Neural cell (in vitro differentiated cells): Measurements from ENCODE around the gene LDLRAD2. TPM values are rescaled to one million over a fixed set of nuclear protein-coding genes. Genes with fewer than 3 reads are reported as not detected.

Source experiments
- H2AFZ ChIP-seq: fragments of 200-600, 300-800 bp; sonication (generic), shearing (Covaris generic); 2 replicates; pipeline ENCODE4 v1.6.0; 2014; ENCODE audit warnings: low read depth, mild to moderate bottlenecking, antibody characterized with exemption, low read length, moderate library complexity
- H3F3A ChIP-seq: fragments of 200-600 bp; shearing (Covaris generic); 2 replicates; pipeline ENCODE4 v1.6.1; 2016; ENCODE audit warnings: mild to moderate bottlenecking, moderate library complexity, mixed read lengths, antibody characterized with exemption, low read length; ENCODE audit not compliant: insufficient read depth, poor library complexity, severe bottlenecking
- H3K27ac ChIP-seq: fragments of 200-600, 300-800 bp; sonication (generic), shearing (Covaris generic); 2 replicates; pipeline ENCODE4 v1.5.1; 2014; ENCODE audit warnings: mild to moderate bottlenecking, low read length, moderate library complexity
- H3K27me3 ChIP-seq: fragments of 300-800, 200-600 bp; sonication (generic), shearing (Covaris generic); 2 replicates; pipeline ENCODE4 v1.6.0; 2014; ENCODE audit warnings: mild to moderate bottlenecking, low read depth, low read length, moderate library complexity; ENCODE audit not compliant: insufficient read depth
- H3K36me3 ChIP-seq: fragments of 300-800, 200-600 bp; sonication (generic), shearing (Covaris generic); 2 replicates; pipeline ENCODE4 v1.5.1; 2014; ENCODE audit warnings: mild to moderate bottlenecking, antibody characterized with exemption, low read length, moderate library complexity; ENCODE audit not compliant: insufficient read depth
- H3K4me2 ChIP-seq: fragments of 300-800, 200-600 bp; sonication (generic), shearing (Covaris generic); 2 replicates; pipeline ENCODE4 v1.6.0; 2014; ENCODE audit warnings: mild to moderate bottlenecking, low read length
- H3K4me3 ChIP-seq: fragments of 300-800, 200-600 bp; sonication (generic), shearing (Covaris generic); 2 replicates; pipeline ENCODE4 v1.5.1; 2014; ENCODE audit warnings: mild to moderate bottlenecking, low read length, moderate library complexity
- H3K79me2 ChIP-seq: fragments of 200-600 bp; shearing (Covaris generic); replicated peaks from 2 replicates; pipeline ENCODE4 v1.6.0; 2014; ENCODE audit warnings: mild to moderate bottlenecking, low read length, moderate library complexity; ENCODE audit not compliant: insufficient read depth
- H3K9ac ChIP-seq: fragments of 300-800, 200-600 bp; sonication (generic), shearing (Covaris generic); 2 replicates; pipeline ENCODE4 v1.6.1; 2016; ENCODE audit warnings: mild to moderate bottlenecking, low read length, mixed read lengths
- H3K9me2 ChIP-seq: fragments of 200-600 bp; shearing (Covaris generic); 2 replicates; pipeline ENCODE4 v1.6.1; 2016; ENCODE audit warnings: mild to moderate bottlenecking, low read length, mixed read lengths; ENCODE audit not compliant: insufficient read depth
- H3K9me3 ChIP-seq: fragments of 200-600, 300-800 bp; sonication (generic), shearing (Covaris generic); 2 replicates; pipeline ENCODE4 v1.6.1; 2016; ENCODE audit warnings: mild to moderate bottlenecking, mixed run types, low read length, moderate library complexity, mixed read lengths
- H4K20me1 ChIP-seq: fragments of 200-600 bp; shearing (Covaris generic); 2 replicates; pipeline ENCODE4 v1.6.1; 2016; ENCODE audit warnings: mild to moderate bottlenecking, mixed run types; ENCODE audit not compliant: insufficient read depth
- CTCF ChIP-seq: fragments of 450-650 bp; IDR thresholded peaks from 2 replicates; pipeline ENCODE4 v1.5.1; 2014; ENCODE audit warnings: antibody characterized with exemption, mild to moderate bottlenecking, moderate library complexity; ENCODE audit not compliant: poor library complexity, severe bottlenecking
- EP300 ChIP-seq: fragments of 450-650 bp; conservative IDR thresholded peaks from 2 replicates; pipeline ENCODE4 v1.6.1; 2014; ENCODE audit warnings: antibody characterized with exemption, mild to moderate bottlenecking, moderate library complexity; ENCODE audit not compliant: poor library complexity, severe bottlenecking
- EZH2 ChIP-seq: fragments of 200-600, 300-800 bp; shearing (Covaris generic), sonication (generic); IDR thresholded peaks from 2 replicates; pipeline ENCODE4 v1.6.1; 2014; ENCODE audit warnings: antibody characterized with exemption, low read length, borderline replicate concordance, mild to moderate bottlenecking; ENCODE audit not compliant: insufficient read depth, poor library complexity, severe bottlenecking
- MXI1 ChIP-seq: fragments of 450-650 bp; conservative IDR thresholded peaks from 2 replicates; pipeline ENCODE4 v1.6.1; 2014; ENCODE audit warnings: antibody characterized with exemption, mild to moderate bottlenecking; ENCODE audit not compliant: poor library complexity, severe bottlenecking
- POLR2AphosphoS5 ChIP-seq: IDR thresholded peaks from 2 replicates; pipeline ENCODE4 v1.6.1; 2012
- RAD21 ChIP-seq: fragments of 450-650 bp; conservative IDR thresholded peaks from 2 replicates; pipeline ENCODE4 v1.6.1; 2014; ENCODE audit warnings: antibody characterized with exemption, mild to moderate bottlenecking, moderate library complexity
- SMC3 ChIP-seq: fragments of 450-650 bp; conservative IDR thresholded peaks from 2 replicates; pipeline ENCODE4 v1.6.1; 2014; ENCODE audit warnings: antibody characterized with exemption, mild to moderate bottlenecking, moderate library complexity; ENCODE audit not compliant: poor library complexity
- TAF1 ChIP-seq: IDR thresholded peaks from 2 replicates; pipeline ENCODE4 v1.6.1; 2012; ENCODE audit warnings: low read depth
- polyA plus RNA-seq: library from polyadenylated mRNA; depleted of rRNA; stranded (reverse); fragments of >200 nt; gene quantifications from 2 replicates; pipeline ENCODE4 v1.2.3, GENCODE V29; 2014
- TF ChIP-seq, protein P1 (sequence below): IDR thresholded peaks from 2 replicates; pipeline ENCODE4 v1.6.1; 2012; ENCODE audit warnings: borderline replicate concordance

Gene LDLRAD2
- polyA plus RNA-seq, 1 donor from 2014 or later = not detected

DNA sequence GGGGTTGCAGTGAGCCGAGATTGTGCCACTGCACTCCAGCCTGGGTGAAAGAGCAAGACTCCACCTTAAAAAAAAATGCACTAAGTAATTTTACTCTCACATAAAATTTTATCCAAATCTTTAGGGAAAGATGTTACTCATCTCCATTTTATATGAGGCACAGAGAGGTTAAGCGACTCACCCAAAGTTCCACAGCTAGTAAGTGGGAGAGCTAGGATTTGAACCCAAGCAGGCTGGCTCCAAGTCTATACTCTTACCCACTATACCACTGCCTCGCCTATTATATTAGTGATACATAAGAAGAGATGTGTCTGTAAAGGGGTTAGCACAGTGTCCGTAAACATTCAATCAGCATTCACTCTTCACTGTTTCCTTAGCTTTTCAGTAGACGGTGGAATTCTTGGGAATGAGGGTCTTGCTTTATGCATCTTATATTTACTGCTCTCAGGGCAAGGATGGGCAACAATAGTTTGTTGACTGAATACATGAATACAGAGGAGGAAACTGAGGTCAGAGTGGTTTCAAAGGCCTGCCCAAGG lies 15.1 kb downstream of the LDLRAD2 start:
- Histone ChIP-seq H3K27me3 (no peaks in the 10 kb centered on the region), H3F3A (no peaks in the 10 kb centered on the region), H4K20me1 (no peaks in the 10 kb centered on the region), H3K27ac (no peak overlapping the region), H3K9me3 (no peaks in the 10 kb centered on the region), H3K79me2 (no peaks in the 10 kb centered on the region), H2AFZ (no peak overlapping the region), H3K4me2 (no peak overlapping the region), H3K4me3 (no peak overlapping the region), H3K36me3 (no peaks in the 10 kb centered on the region), H3K9ac (no peak overlapping the region), H3K9me2 (no peaks in the 10 kb centered on the region)
- TF ChIP-seq CTCF (no peak), TAF1 (no peak), POLR2AphosphoS5 (no peak), SMC3 (no peak), MXI1 (no peak), RAD21 (no peak), EZH2 (no peak), EP300 (no peak)
- TF ChIP-seq, protein P1, sequence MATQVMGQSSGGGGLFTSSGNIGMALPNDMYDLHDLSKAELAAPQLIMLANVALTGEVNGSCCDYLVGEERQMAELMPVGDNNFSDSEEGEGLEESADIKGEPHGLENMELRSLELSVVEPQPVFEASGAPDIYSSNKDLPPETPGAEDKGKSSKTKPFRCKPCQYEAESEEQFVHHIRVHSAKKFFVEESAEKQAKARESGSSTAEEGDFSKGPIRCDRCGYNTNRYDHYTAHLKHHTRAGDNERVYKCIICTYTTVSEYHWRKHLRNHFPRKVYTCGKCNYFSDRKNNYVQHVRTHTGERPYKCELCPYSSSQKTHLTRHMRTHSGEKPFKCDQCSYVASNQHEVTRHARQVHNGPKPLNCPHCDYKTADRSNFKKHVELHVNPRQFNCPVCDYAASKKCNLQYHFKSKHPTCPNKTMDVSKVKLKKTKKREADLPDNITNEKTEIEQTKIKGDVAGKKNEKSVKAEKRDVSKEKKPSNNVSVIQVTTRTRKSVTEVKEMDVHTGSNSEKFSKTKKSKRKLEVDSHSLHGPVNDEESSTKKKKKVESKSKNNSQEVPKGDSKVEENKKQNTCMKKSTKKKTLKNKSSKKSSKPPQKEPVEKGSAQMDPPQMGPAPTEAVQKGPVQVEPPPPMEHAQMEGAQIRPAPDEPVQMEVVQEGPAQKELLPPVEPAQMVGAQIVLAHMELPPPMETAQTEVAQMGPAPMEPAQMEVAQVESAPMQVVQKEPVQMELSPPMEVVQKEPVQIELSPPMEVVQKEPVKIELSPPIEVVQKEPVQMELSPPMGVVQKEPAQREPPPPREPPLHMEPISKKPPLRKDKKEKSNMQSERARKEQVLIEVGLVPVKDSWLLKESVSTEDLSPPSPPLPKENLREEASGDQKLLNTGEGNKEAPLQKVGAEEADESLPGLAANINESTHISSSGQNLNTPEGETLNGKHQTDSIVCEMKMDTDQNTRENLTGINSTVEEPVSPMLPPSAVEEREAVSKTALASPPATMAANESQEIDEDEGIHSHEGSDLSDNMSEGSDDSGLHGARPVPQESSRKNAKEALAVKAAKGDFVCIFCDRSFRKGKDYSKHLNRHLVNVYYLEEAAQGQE = no peak

DNA sequence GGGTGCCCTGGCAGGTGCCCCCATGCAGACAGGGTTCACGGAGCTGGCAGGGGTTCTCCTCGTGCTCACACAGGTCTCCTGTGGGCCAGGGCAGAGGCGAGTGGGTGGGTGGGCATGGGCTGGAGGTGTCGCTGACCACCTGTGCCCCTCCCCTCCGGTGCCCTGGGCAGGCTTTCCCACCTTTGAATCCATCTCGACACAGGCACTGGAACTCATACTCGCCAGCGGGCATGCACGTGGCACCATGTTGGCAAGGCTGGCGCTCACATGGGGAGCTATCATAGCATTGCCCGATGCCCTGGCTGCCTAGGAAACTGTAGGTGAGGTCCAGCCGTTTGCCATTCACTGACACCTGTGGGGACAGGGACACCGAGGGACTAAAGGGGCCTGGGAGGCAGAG lies 16.0 kb downstream of the LDLRAD2 start:
- H3K9me3 ChIP-seq = no peaks in the 10 kb centered on the region
- no peak overlapping the region for H2AFZ ChIP-seq
- no peak overlapping the region for H3K4me2 ChIP-seq
- no peak overlapping the region for H3K9ac ChIP-seq
- no peak overlapping the region for H3K4me3 ChIP-seq
- no peaks in the 10 kb centered on the region for H3F3A ChIP-seq
- no peaks in the 10 kb centered on the region for H3K36me3 ChIP-seq
- H3K27ac ChIP-seq = no peak overlapping the region
- no peaks in the 10 kb centered on the region for H3K9me2 ChIP-seq
- no peak for TF ChIP-seq EZH2
- TF ChIP-seq, protein P1 = no peak
- H3K27me3 ChIP-seq = no peaks in the 10 kb centered on the region
- no peaks in the 10 kb centered on the region for H4K20me1 ChIP-seq
- no peaks in the 10 kb centered on the region for H3K79me2 ChIP-seq
